ENCODE measurements around the gene KSR2.

- TF ChIP-seq, protein P1, sequence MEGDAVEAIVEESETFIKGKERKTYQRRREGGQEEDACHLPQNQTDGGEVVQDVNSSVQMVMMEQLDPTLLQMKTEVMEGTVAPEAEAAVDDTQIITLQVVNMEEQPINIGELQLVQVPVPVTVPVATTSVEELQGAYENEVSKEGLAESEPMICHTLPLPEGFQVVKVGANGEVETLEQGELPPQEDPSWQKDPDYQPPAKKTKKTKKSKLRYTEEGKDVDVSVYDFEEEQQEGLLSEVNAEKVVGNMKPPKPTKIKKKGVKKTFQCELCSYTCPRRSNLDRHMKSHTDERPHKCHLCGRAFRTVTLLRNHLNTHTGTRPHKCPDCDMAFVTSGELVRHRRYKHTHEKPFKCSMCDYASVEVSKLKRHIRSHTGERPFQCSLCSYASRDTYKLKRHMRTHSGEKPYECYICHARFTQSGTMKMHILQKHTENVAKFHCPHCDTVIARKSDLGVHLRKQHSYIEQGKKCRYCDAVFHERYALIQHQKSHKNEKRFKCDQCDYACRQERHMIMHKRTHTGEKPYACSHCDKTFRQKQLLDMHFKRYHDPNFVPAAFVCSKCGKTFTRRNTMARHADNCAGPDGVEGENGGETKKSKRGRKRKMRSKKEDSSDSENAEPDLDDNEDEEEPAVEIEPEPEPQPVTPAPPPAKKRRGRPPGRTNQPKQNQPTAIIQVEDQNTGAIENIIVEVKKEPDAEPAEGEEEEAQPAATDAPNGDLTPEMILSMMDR (conservative IDR thresholded peaks at IDR 0.05; ENCODE audit: low read depth, low read length): no peak
- no peak for TF ChIP-seq NFE2L2 (IDR thresholded peaks at IDR 0.05; ENCODE audit: low read depth, low read length)
Observed at GRCh38 chr12:117903110-117903840, 65.5 kb downstream of the KSR2 start.

Measured in IMR-90 (cell line).